Memory B cell (primary cell): ENCODE results near the gene SERGEF.

Experiments used
- ATAC-seq: fragments of 150-1000 bp; cut with Tn5 transposase; 2 replicates; pipeline ENCODE4 v1.10.0; 2021; ENCODE audit warnings: low read depth, mild to moderate bottlenecking, moderate library complexity
- DNase-seq, 2 donors: peaks; one replicate each; pipeline ENCODE4 v3.0.0; 2022; ENCODE audit warnings: low spot score in 2 of 2
- H3K27ac Mint-ChIP-seq: one replicate; pipeline ENCODE4 v1.8.0; 2022; ENCODE audit warnings: mild to moderate bottlenecking, moderate library complexity, mixed read lengths
- H3K27me3 Mint-ChIP-seq: one replicate; pipeline ENCODE4 v1.8.0; 2022; ENCODE audit warnings: mixed read lengths
- H3K36me3 Mint-ChIP-seq: one replicate; pipeline ENCODE4 v1.8.0; 2022; ENCODE audit warnings: mild to moderate bottlenecking, mixed read lengths
- H3K4me1 Mint-ChIP-seq: one replicate; pipeline ENCODE4 v1.8.0; 2022; ENCODE audit warnings: mixed read lengths
- H3K4me3 Mint-ChIP-seq: one replicate; pipeline ENCODE4 v1.8.0; 2022; ENCODE audit warnings: mild to moderate bottlenecking, moderate library complexity, mixed read lengths
- H3K9me3 Mint-ChIP-seq: one replicate; pipeline ENCODE4 v1.8.0; 2022; ENCODE audit warnings: mixed read lengths

SERGEF gene

DNA sequence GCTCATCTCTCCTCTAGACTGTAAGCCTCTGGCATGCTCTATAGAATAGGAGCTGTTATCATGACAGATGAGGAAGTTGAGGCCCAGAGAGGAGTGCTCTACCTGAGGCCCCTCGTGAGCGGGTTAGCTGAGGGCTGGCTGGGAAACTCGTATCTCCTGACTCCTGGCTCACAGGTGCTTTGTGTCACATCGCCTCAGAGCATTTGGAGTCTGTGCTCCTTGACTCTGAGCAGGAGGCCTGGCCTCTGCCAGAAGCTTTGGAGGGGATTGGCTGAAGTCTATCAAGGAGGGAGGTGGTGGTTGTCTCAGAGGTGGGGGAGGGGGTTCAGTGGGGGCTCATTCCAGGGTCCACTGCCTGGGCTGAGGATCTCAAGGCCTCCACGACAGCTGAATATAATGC, 270.8 kb downstream of the SERGEF start:
- ATAC-seq (no peak), DNase-seq (no peak)
- H3K27ac Mint-ChIP-seq, result no peak overlapping the region
- H3K9me3 Mint-ChIP-seq, result no peaks in the 10 kb centered on the region
- H3K36me3 Mint-ChIP-seq, result no peaks in the 10 kb centered on the region
- no peaks in the 10 kb centered on the region for H3K4me1 Mint-ChIP-seq
- peaks cover 13% of the 10 kb centered on the region for H3K27me3 Mint-ChIP-seq
- H3K4me3 Mint-ChIP-seq, result no peak overlapping the region

DNA sequence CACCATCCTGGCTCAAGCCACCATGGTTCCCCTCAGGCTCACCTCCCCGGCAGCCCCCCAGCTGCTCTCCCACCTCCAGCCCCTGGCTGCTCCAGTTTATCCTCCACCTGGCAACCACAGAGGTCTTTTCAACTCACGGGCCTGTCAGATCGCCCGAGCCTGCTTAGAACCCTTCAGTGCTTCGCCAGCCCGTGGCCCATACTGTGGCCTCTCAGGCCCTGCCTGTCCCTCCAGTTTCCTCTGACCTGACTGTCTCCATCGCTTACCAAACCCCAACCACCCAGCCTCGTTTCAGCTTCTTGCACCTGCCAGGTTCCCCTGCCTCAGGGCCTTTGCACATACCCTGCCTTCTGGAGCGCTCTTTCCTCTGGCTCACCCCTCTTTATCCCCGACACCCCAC, 271.4 kb downstream of the SERGEF start:
- H3K4me1 Mint-ChIP-seq, result no peaks in the 10 kb centered on the region
- H3K4me3 Mint-ChIP-seq, result no peak overlapping the region
- DNase-seq (no peak), ATAC-seq (no peak)
- H3K27me3 Mint-ChIP-seq, result peaks cover 15% of the 10 kb centered on the region
- H3K9me3 Mint-ChIP-seq, result peaks cover 1% of the 10 kb centered on the region
- no peak overlapping the region for H3K27ac Mint-ChIP-seq
- H3K36me3 Mint-ChIP-seq, result no peaks in the 10 kb centered on the region

DNA sequence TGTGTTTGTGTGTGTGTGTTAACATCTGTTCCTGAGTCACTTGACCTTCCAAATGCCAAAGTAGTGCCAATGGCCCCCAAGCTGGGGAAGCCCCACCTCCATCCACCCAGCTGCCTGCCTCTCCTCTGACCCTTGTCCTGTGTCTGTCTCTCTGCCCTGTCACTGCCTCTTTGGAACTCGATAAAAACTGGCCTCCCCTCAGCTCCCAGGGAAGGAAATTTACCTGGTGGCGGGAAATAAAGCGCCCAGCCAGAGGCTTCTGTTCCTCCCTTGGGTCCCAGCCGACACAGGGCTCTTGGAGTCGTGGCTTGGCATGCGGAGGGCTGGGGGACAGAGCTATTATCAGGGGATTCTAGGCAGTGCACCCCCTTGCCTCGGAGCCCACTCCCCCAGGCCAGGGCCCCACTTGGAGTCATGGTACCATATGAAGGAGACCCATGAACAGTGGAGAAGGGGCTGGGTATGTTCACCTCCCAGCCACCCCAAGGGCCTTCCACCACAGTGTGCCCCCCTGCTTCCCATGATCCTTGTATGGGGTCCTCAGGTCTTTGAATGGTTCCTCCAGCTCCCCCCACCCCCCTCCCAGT, 272.1 kb downstream of the SERGEF start:
- no peaks in the 10 kb centered on the region for H3K4me1 Mint-ChIP-seq
- peaks cover 1% of the 10 kb centered on the region for H3K9me3 Mint-ChIP-seq
- no peak for ATAC-seq
- peaks cover 14% of the 10 kb centered on the region for H3K27me3 Mint-ChIP-seq
- no peaks in the 10 kb centered on the region for H3K36me3 Mint-ChIP-seq
- no peak for DNase-seq
- no peak overlapping the region for H3K4me3 Mint-ChIP-seq
- H3K27ac Mint-ChIP-seq, result no peak overlapping the region

DNA sequence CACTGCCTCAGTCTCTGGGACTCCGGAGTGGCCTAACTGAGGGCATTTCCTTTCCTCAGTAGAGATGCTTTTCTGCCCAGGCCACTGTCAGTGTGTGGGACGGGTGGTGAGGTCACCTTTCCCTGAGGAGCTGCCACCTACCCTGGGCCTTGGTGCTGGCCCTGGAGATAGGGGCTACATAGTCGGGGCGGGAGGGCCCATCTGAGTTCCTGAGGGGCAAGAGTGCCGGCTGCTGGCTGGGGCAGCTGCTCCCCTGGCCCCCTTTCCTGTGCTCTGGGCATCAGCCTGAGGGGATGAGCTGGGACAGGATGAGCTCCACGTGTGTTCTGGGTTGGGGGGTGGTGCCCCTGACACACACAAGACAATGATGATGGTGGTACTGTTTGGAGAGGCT, 272.9 kb downstream of the SERGEF start:
- no peak for ATAC-seq
- peaks cover 11% of the 10 kb centered on the region for H3K27me3 Mint-ChIP-seq
- no peak overlapping the region for H3K27ac Mint-ChIP-seq
- peaks cover 1% of the 10 kb centered on the region for H3K9me3 Mint-ChIP-seq
- no peaks in the 10 kb centered on the region for H3K4me1 Mint-ChIP-seq
- H3K4me3 Mint-ChIP-seq, result no peak overlapping the region
- H3K36me3 Mint-ChIP-seq, result no peaks in the 10 kb centered on the region
- DNase-seq, result no peak

DNA sequence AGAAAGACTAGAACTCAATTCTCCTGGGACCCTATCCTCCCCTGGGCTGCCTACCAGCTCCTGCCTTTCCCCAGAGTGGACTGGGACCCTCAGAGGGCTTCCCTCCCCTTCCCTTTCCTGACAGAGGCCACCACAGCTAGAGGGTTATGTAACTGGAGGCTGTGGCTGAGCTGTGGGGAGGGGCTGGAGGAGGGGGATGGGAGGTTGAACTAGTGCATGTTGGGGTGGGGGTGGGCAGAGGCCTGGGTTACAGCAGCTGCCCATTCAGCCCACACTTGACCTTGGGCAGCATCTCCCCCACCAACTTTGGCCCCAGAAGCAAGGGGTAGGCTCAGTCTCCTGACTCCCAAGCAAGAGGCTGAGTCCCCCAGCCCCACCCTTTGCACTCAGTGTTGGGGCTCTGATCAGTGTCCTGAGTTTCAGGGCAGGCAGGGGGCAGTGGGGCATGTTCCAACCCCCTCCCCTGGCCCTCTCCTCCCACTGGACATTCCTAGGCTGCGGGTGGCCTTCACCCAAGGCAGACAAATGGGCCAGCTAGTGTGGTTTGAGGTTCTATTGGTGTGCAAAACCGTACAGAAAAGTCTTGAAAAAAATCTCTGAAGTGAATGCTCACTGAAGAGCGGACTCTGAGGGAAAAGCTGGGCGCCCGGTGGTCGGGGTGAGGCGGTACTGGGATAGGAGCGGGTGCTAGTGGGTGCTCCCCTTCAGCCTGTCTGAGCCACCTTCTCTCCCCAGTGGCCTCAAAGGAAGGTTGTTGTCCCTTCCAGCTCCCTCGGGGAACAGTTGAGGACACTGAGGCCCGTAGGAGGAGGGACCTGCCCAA, 274.5 kb downstream of the SERGEF start:
- Mint-ChIP-seq H3K36me3 (no peaks in the 10 kb centered on the region), H3K27me3 (peaks cover 20% of the 10 kb centered on the region), H3K4me1 (peaks cover 4% of the 10 kb centered on the region), H3K27ac (no peak overlapping the region), H3K4me3 (no peak overlapping the region), H3K9me3 (peaks cover 1% of the 10 kb centered on the region)
- DNase-seq, result no peak
- ATAC-seq, result no peak
